CD4-positive, alpha-beta T cell treated with Interleukin-4 for 1 hour (primary cell): Measurements from ENCODE around the gene AGMAT.

ENCODE experiments used
- DNase-seq, 2 donors: peaks; one replicate each; pipeline ENCODE4 v3.0.0-alpha.2; 2020 to 2022

AGMAT gene

GRCh38 chr1:15584489-15585363 is at the start of gene AGMAT:
AGMAT (minus strand) TSS chr1:15585051; CDS start chr1:15584967, 84 bp downstream.
- DNase-seq = peak; percentile 52 to 58

GRCh38 chr1:15633756-15634420 is 49.0 kb upstream of the AGMAT start:
- DNase-seq = no peak

GRCh38 chr1:15628003-15628402 is 43.2 kb upstream of the AGMAT start:
- no peak for DNase-seq

- DNase-seq = no peak
Observed at GRCh38 chr1:15627343-15627988, 42.6 kb upstream of the AGMAT start.

- DNase-seq = no peak
Observed at GRCh38 chr1:15626269-15626950, 41.6 kb upstream of the AGMAT start.

GRCh38 chr1:15625056-15625917 is 40.4 kb upstream of the AGMAT start:
- no peak for DNase-seq

GRCh38 chr1:15624133-15624714 is 39.4 kb upstream of the AGMAT start:
- DNase-seq = no peak

- no peak for DNase-seq
Observed at GRCh38 chr1:15623435-15623834, 38.6 kb upstream of the AGMAT start.

GRCh38 chr1:15622712-15623373 is 38.0 kb upstream of the AGMAT start:
- DNase-seq = no peak

GRCh38 chr1:15621975-15622374 is 37.1 kb upstream of the AGMAT start:
- no peak for DNase-seq

- DNase-seq = no peak
Observed at GRCh38 chr1:15620902-15621682, 36.2 kb upstream of the AGMAT start.

- peak; percentile 21 to 55 for DNase-seq
Observed at GRCh38 chr1:15620155-15620545, 35.3 kb upstream of the AGMAT start.

- no peak for DNase-seq
Observed at GRCh38 chr1:15618655-15619525, 34.0 kb upstream of the AGMAT start.

- DNase-seq = peak in 1 of 2 donors; percentile 61
Observed at GRCh38 chr1:15618077-15618654, 33.3 kb upstream of the AGMAT start.

GRCh38 chr1:15617173-15618076 is 32.6 kb upstream of the AGMAT start, which contains the start of gene DDI2:
DDI2 (plus strand) TSS chr1:15617458; CDS start chr1:15617671, 213 bp downstream.
- DNase-seq = peak; percentile 94 to 95

- no peak for DNase-seq
Observed at GRCh38 chr1:15616373-15617172, 31.7 kb upstream of the AGMAT start.

GRCh38 chr1:15610167-15610566 is 25.3 kb upstream of the AGMAT start:
- DNase-seq = no peak
